Ovary (tissue), 9 donors: Measurements from ENCODE around the gene SLC19A1. TPM values are rescaled to one million over a fixed set of nuclear protein-coding genes. Genes with fewer than 3 reads are reported as not detected.
A peak's percentile ranks its signal among the peaks of the same experiment; 100 is the strongest.
"Not testable (repeated sequence)": the region's sequence is repeated elsewhere in the genome, so short reads cannot be mapped to it uniquely, and the experiment has no call there.

Experiments used
- DNase-seq, 5 donors: peaks; one replicate each; pipeline ENCODE4 v3.0.0-alpha.2; 2019 to 2020
- H3K27ac ChIP-seq, 2 donors: fragments of 200-600 bp; one replicate each; pipeline versions ENCODE4 v1.5.1 to v1.8.0; 2019 to 2022
- H3K27me3 ChIP-seq: fragments of 200-600 bp; one replicate; pipeline ENCODE4 v1.8.0; 2022
- H3K36me3 ChIP-seq: fragments of 200-600 bp; sonication (generic); one replicate; pipeline ENCODE4 v1.5.1; 2019
- H3K4me1 ChIP-seq: one replicate; pipeline ENCODE4 v1.8.1; 2013; ENCODE audit warnings: mild to moderate bottlenecking, moderate library complexity; ENCODE audit not compliant: insufficient read depth
- H3K4me3 ChIP-seq: fragments of 200-600 bp; sonication (generic); one replicate; pipeline ENCODE4 v1.5.1; 2017
- H3K9me3 ChIP-seq, 2 donors: fragments of 200-600 bp in 1 of 2; sonication (generic) in 1 of 2; one replicate each; pipeline versions ENCODE4 v1.5.1 to v1.8.1; 2013 to 2019; ENCODE audit warnings: mild to moderate bottlenecking in 1 of 2, moderate library complexity in 1 of 2
- CTCF ChIP-seq, 3 donors: fragments of 450-650 bp in 2 of 3; fragments of 200-600 bp in 1 of 3; IDR thresholded peaks; one replicate each; pipeline versions ENCODE4 v1.5.1 to v1.8.0; 2016 to 2022; ENCODE audit warnings: antibody characterized with exemption in 3 of 3, mild to moderate bottlenecking in 1 of 3
- EP300 ChIP-seq: sonication (generic); formaldehyde crosslinking; IDR thresholded peaks from one replicate; pipeline ENCODE4 v1.6.1; 2017; ENCODE audit warnings: antibody characterized with exemption
- POLR2A ChIP-seq: fragments of 450-650 bp; IDR thresholded peaks from one replicate; pipeline ENCODE4 v1.6.1; 2017; ENCODE audit warnings: antibody characterized with exemption, mild to moderate bottlenecking, moderate library complexity
- WGBS, 3 donors: extraction: QIAGEN DNeasy Blood & Tissue Kit in 1 of 3; methylation state at CpG; one replicate each; pipeline versions ENCODE4 v1.1.5 to v1.1.7; 2013 to 2017; 5-methylcytosine and 5-hydroxymethylcytosine counted together
- intact Hi-C, 4 donors: fragments of 100-400 bp; cut with DNase I; formaldehyde crosslinking; loops; one replicate each; pipeline versions ENCODE4 v1.11.0 to v1.15.1; 2022 to 2023
- polyA plus RNA-seq, 2 donors: library from polyadenylated mRNA; stranded (reverse); fragments of 200-250 nt in 1 of 2; fragments of 350-450 nt in 1 of 2; fragmentation: Illumina TruSeq in 1 of 2; extraction: RNeasy Lipid Tissue Mini Kit (QIAGEN cat#74804) in 1 of 2; gene quantifications; one replicate each; pipeline ENCODE4 v1.2.3, GENCODE V29; 2013 to 2014
- total RNA-seq, 7 donors: library from RNA; depleted of rRNA in 2 of 7; stranded (reverse); fragments of >200 nt in 2 of 7; fragmentation: NEBNext Ultra II Directional in 3 of 7; extraction: Animal tissue kit (Norgen Biotek cat#: 25700) in 3 of 7; gene quantifications; one replicate each; pipeline versions ENCODE4 v1.1.0 to v1.2.4, GENCODE V29; 2016 to 2023
- donor health status: DM: no; HTN: no; CAD: no; lungs with moderate emphysema.
- donor health status: DM: no; HTN: no; CAD: no.
- donor health status: Bipolar disorder and iron deficiency.
- donor health status: DM: yes; HTN: yes; CAD: no.
- donor health status: DM: no; HTN: no; CAD: no.
- donor health status: DM: yes; HTN: yes; CAD: no.

Gene SLC19A1
- total and polyA plus RNA-seq, 9 donors, result 0.88 to 18.2 (median 8.1) TPM

GRCh38 chr21:45533846-45534635 lies 8.2 kb downstream of the SLC19A1 start:
- peak in 3 of 5 donors; percentile 17 to 34 (median 21) for DNase-seq

GRCh38 chr21:45533361-45533845 lies 8.8 kb downstream of the SLC19A1 start:
- no peaks in the 10 kb centered on the region for H3K9me3 ChIP-seq
- peaks cover 7% of the 10 kb centered on the region for H3K4me1 ChIP-seq
- H3K27me3 ChIP-seq, result no peaks in the 10 kb centered on the region
- H3K36me3 ChIP-seq, result no peaks in the 10 kb centered on the region
- H3K4me3 ChIP-seq, result no peak overlapping the region
- TF ChIP-seq CTCF (IDR thresholded peaks at IDR 0.05) (no peak), POLR2A (no peak), EP300 (no peak)
- no peak overlapping the region for H3K27ac ChIP-seq
- WGBS, 3 donors, result 76% methylated on average over 3 to 12 of the region's 12 CpGs
- intact Hi-C loops, result no loop called here
- peak in 3 of 5 donors; percentile 16 to 25 (median 17) for DNase-seq

More at GRCh38 chr21:45533846-45534635, 8.2 kb downstream of the SLC19A1 start:
- Histone ChIP-seq H3K9me3 (no peaks in the 10 kb centered on the region), H3K27me3 (no peaks in the 10 kb centered on the region), H3K4me3 (no peak overlapping the region), H3K4me1 (peaks cover 7% of the 10 kb centered on the region), H3K27ac (no peak overlapping the region), H3K36me3 (no peaks in the 10 kb centered on the region)
- TF ChIP-seq EP300 (no peak), CTCF (IDR thresholded peaks at IDR 0.05) (no peak), POLR2A (no peak)
- WGBS, 3 donors, result 67 to 70% (median 68%) methylated on average over 12 to 20 of the region's 20 CpGs
- intact Hi-C loops, result no loop called here

- DNase-seq, result peak in 1 of 5 donors; percentile 23
- Histone ChIP-seq H3K36me3 (no peaks in the 10 kb centered on the region), H3K27me3 (no peaks in the 10 kb centered on the region), H3K27ac (no peak overlapping the region), H3K9me3 (no peaks in the 10 kb centered on the region), H3K4me1 (peaks cover 7% of the 10 kb centered on the region), H3K4me3 (no peak overlapping the region)
- intact Hi-C loops, result no loop called here
- TF ChIP-seq CTCF (IDR thresholded peaks at IDR 0.05), result no peak
- no peak for TF ChIP-seq POLR2A
- no peak for TF ChIP-seq EP300
- WGBS, 3 donors, result 61 to 76% (median 64%) methylated on average over 7 of the region's 7 CpGs
Observed at GRCh38 chr21:45532826-45533360, 9.3 kb downstream of the SLC19A1 start.

GRCh38 chr21:45531393-45532215 lies 10.6 kb downstream of the SLC19A1 start:
- Histone ChIP-seq H3K36me3 (no peaks in the 10 kb centered on the region), H3K4me3 (no peak overlapping the region), H3K27me3 (no peaks in the 10 kb centered on the region), H3K4me1 (peaks cover 7% of the 10 kb centered on the region), H3K27ac (no peak overlapping the region), H3K9me3 (no peaks in the 10 kb centered on the region)
- DNase-seq, result peak in 4 of 5 donors; percentile 18 to 36 (median 25)
- WGBS, 3 donors, result 95 to 97% (median 97%) methylated on average over 70 to 76 of the region's 76 CpGs
- intact Hi-C loops, result no loop called here
- TF ChIP-seq POLR2A, result no peak
- no peak for TF ChIP-seq CTCF (IDR thresholded peaks at IDR 0.05)
- TF ChIP-seq EP300, result no peak

- 90 to 96% (median 93%) methylated on average over 13 to 17 of the region's 17 CpGs for WGBS, 3 donors
- H3K9me3 ChIP-seq, intact Hi-C loops: not testable (repeated sequence)
Observed at GRCh38 chr21:45531114-45531392, 11.2 kb downstream of the SLC19A1 start.

More at GRCh38 chr21:45531114-45531392, 11.2 kb downstream of the SLC19A1 start:
- not testable (repeated sequence) for H3K4me3 ChIP-seq, H3K27me3 ChIP-seq, DNase-seq, H3K27ac ChIP-seq, H3K36me3 ChIP-seq, H3K4me1 ChIP-seq
